CD4-positive, alpha-beta T cell treated with Interleukin-6 at 100 ng/mL for 8 hours (primary cell): ENCODE data around the gene ARSJ.

Experiments used
- DNase-seq: peaks from one replicate; pipeline ENCODE4 v3.0.0-alpha.2; 2020; ENCODE audit warnings: mixed read lengths, low spot score

Gene ARSJ

DNA sequence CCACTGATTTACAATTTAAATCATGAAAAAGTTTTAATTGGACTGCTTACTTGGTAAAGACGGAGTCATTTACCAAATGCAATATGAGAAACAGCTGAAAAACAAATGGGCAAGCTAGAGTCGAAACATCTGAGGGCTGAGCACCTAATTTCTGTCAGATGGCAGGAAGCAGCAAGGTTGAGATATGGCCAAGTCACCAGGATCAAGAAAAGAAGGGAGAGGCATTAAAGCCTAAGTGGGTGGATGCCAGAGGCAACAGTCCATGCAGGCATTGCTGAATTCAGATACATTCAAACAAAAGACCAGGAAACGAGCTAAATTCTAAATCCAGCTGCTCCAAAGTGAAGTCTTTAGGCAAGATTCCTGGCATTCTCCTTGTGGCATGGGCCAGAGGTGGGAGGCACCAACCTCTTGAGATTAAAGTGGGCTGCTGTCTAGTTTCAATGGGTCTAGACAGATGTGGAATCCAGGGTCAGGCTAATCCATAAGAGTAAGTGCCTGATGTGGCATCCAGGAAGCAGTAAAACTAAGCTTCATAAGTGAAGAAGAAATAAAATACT, 8.0 kb upstream of the ARSJ start:
- no peak for DNase-seq

DNA sequence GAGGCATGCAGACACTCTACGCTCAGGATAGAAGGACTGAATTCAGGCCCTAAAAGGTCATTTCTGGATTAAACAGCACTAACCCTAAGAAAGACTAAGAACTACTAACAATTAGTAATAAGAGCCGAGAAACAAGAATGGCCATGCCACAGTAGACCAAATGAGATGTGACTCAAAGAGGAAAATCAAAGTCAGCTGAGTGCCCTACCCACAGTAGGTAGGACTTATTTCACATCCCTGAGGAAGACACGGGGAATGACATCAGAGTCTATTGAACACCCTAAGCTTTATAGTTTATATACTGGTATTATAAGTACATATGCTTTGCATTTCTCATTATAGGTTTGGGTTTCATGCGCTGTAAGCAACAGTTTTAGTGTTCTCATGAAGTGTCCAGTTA, 2.7 kb upstream of the ARSJ start:
- DNase-seq, result no peak

DNA sequence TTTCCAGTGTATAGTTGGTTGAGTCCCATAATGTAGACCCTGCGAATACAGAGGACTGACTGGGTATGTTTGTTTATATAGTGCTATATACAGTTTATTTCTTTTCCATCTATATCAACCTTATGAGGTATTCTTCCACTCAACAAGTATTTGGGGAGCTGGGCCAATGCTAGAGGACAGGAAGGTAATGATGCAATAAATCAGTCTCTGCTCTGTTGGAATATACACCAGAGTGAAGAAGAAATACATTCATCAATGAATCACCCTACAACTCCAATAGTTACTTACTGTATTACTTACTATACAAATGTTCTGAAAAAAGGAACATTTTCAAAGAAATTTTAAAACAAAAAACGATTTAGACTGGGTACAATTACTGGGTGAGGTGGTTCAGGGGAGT, 2.1 kb upstream of the ARSJ start:
- DNase-seq, result no peak

DNA sequence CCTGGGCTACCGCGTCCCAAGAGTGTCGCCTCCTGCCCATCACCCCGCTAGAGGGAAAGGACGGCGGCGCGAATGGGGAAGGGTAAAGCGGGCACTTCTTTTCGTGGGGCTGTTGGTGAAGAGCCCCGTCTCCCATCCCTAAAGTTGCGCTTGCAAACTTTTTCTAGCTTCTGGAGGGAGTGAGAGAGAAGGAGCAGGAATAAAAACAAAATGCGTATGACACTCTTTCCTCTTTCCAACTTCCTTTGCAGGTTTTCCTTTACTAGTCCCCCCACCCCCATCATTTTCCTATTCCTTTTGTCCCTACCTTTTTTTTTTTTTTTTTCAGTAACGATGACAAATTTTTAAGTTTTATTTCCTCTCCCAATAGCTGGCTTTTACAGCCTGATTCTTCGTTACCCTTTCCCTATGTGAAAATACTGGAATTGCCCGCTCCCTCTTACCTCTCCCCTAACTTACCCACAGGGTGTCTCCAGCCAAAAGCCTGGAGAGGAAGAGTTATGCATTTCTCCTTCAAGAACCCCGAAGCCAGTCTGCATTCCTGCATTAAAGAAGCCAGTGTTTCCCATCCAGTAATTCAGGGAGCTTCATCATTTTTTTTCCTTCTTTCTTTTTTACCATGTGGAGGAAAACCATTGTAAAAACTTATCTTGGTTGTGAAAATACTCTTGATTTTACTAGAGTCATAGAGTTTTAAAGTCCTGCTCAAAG, 613 bp upstream of the ARSJ start:
- DNase-seq, result no peak

DNA sequence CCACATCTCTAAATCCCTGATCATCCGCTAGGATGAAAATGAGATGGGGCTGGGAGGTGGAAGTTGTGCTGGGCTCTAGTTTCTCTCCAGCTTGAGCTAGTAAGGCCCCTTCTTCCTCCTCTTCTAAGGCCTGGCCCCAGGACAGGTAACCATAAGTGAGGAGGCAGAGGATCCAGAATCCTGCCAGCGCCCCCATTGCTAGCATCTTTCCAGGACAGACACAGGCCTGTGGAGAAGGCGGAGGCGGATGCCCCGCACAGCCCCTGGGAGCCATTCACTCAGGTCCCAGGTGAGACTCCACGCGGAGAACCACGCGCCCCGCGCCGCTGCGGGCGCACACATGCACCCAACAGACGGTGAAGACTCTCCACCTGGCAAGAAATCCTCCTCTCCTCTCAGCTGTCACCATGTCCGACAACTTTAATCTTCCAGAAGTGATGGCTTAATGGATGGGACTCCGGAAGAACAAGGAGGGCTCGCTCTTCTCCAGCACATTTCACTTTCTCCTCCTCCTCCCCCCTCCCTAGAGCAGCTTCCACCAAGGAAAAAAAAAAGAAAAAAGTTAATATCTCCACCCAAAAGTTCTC, 793 bp downstream of the ARSJ start:
- DNase-seq, result no peak

DNA sequence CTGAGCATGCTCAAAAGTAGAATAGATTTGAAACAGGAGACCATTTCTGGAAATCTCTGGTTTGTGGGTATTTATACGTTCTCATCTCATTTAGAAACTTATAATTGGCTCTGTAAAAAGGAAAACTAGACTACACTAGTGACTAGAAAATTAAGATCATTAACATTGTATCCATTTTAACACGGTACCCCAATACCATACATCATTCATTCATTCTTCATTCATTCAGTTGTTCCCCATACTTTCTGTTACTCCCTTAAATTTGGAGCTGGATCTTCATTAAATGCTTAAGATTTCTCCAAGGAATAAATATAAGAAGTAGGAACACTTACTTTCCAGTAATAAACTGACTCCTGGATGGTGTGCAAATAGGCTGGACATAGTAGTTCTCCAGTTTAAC, 1.3 kb downstream of the ARSJ start:
- no peak for DNase-seq

DNA sequence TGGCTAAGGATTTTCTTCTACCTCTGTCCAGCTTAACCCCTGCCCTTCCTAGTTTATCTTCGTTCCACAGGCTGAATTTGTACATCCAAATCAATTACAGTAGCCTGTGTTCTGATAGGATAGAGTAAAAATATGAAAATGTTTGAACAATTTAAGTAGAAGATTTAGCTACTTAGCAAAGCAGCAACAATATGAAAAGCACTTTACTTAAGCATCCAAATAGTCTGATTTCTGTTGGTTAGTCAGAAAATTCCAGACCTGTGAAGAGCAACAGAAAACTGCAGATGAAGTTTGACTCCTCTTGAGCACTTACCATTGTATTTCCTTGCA, 2.0 kb downstream of the ARSJ start:
- DNase-seq, result no peak

DNA sequence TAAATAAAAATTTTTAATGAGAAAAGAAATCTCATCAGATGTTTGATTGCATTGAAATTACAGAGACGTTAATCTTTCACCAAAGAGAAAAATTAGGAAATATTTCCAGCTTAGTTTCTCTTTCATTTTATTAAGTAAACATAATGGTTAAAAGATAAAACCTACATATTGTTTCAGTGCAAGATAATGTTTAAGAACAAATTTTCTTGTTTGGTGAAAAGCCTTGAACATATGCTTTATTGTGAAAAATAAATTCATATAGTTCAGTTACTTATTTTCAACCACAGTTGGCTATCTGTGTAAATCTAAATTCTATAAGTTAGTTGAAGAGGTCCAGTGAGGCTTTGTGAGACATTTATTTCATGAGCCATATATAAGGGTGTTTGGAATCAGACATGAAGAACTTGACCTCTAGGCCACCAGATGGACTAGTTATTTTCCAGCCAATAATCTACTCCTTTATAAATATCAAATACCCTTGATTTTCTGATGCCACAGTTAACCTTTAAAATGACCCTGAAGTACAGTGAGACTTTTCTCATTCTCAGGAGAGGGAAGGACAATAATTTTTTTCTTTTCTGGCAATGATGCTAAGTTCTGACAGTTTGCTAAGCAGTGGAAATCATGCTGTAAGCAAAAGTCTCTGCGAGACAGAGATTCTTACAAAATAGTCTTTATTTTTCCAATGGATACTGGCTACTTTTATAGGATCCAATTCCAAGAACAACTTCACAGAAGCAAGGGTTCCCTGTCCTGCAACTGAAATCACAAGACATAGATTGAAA, 2.5 kb downstream of the ARSJ start:
- DNase-seq, result no peak

DNA sequence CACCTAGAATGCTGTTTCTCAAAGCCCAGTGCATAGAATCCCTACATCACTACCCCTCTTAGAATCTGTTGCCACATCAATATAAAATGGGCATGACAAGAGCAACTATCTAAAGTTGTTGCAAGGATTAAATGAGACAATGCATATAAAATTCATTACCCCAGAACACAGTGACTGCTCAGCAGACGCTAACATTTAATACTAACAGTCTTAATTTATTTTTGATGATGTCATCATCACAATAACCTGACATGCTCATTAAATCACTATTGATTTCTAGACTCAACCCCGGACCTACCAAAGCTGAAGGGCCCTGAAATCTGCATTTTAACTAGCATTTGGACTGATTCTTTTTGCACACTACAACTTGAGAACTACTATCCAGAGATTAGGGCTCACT, 3.9 kb downstream of the ARSJ start:
- no peak for DNase-seq

DNA sequence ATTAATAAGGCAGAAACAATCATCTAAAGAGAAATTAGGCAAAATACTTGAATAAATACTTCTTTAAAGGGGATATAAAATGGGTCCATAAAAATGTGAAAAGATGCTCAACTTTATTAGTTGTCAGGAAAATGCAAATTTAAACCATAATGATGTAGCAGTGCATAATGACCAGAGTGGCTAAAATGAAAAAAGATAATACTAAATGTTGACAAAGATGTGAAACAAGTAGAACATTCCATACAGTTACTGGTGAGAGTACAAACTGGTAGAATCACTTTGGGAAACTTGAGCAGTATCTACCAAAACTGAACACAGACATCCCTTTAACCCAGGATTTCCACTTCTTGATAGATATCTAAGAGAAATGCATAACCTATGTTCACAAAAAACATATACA, 5.0 kb downstream of the ARSJ start:
- DNase-seq, result no peak

DNA sequence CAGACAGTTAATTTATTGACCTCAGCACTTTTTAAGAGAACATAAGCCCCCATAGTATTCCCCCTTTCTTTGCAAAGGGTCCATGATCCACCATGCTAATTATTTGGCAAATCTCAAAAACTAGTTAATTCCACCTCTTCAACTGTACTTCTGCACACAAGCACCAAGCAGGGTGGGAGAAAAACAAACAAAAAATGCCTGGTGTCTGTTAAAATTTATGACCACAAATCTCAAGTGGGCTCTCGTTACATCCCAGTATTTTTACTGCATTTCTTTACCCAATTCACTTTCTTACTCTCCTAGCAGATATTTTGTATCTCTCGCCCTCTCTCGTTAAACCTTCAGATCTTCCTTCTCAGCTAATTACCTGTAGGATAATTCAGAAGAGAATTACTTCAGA, 6.1 kb downstream of the ARSJ start:
- no peak for DNase-seq

DNA sequence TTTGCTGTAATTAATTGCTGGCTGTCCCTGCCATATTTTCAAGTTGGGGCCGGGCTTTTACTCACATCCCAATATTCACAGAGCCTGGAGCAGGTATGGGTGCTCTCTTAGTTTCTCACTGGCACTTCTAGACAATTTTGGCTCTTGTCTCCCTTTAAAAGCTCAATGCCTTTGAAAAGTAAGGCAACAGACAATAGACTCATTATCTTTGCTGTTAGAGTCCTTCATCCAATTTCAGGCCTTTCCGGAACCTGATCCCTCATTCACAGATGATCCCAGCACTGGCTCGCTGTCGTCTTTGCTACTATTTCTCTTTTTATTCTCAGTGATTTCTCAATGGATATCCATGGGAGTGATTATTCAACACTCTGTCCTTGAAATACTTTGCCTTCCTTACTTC, 6.7 kb downstream of the ARSJ start:
- DNase-seq, result no peak

DNA sequence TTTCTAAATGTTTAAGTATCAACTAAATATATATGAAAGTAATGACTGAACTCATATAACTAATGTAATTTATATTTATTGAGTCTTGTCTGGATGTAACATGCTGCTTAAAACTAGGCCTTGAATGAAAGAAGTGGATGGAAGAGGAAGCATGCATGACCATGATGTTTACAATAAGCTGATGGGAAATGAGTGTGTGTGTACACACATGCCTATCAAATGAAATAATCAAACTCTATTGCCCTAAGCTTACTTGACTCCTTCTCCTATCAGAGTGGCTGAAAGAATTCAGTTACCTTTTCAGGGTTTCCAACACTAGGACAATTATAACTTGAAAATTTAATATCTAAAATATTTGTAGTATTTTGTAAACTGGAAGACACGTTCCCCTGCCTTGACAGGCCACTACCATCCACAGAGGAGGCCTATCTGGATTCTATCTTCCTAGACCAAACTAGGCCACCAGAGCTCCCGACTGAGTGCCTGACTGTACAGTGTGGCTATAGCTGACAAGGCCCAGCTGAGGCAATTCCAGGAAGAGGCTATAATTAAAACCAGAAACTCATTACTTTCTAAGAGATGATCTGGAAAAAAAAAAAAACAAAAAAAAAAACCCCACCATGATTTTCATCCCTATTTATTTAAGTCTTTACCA, 7.6 kb downstream of the ARSJ start:
- no peak for DNase-seq

DNA sequence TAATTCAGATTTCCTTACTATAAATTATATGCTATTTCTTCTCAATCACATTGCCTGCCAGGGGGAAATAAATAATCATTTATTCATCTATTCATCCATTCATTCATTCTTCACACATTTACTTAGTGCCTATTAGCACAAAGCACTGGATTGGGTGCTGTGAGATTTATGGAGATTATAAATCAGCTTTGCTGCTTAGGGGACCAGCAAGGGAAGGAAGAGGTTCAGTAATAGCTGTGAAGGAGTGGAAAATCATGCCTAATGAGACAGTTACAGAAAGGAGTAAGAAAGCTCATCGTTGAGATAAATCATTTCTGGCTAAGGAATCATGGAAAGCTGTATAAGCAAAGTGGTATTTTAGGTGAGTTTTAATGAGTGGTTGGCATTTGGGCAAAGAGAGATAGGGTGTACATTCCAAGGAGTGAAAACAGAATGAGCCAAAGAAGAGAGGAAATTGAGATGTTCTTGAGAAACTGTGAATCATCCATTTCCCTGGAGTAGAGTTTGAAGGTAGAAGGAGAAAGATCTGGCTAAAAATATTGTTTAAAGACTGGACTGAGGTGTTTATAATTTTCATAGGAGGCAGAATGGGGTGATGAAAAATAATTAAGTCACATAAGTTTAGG, 9.6 kb downstream of the ARSJ start:
- no peak for DNase-seq

DNA sequence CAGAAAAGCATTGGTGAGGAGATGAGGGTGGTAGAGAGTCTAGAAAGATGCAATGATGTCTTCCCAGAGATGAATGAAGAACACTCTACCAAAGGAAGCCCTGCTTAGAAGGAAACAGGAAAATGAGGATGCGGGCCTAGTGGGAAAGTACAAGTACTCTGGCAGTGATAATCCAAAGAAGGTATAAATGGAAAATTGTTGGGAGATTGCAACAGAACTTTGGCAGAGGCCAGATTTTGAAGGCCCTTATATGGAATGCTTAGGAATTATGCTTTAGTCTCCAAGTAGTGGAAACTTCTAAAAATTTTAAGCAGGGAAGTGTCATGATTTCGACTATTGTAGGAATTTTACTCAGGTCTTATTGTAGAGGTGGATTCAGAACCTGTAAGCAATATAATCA, 11.0 kb downstream of the ARSJ start:
- no peak for DNase-seq

DNA sequence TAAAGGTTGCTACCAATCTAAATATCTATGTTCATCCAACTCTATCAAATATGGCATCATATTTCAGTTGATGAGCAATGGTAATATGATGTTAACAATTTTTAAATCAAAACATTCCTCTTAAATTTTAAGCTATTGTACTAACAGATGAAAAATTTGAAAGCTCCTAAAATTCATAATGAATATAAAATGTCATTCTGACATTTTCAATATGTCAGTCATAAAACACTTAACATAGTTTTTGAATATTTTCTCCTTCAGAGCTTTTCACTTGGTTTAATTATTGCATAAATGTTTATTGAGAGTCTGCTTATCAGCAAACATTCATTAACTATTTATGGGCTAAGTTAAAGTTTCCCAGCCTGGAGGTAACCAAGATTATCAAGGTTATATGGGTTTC, 11.8 kb downstream of the ARSJ start:
- DNase-seq, result no peak

DNA sequence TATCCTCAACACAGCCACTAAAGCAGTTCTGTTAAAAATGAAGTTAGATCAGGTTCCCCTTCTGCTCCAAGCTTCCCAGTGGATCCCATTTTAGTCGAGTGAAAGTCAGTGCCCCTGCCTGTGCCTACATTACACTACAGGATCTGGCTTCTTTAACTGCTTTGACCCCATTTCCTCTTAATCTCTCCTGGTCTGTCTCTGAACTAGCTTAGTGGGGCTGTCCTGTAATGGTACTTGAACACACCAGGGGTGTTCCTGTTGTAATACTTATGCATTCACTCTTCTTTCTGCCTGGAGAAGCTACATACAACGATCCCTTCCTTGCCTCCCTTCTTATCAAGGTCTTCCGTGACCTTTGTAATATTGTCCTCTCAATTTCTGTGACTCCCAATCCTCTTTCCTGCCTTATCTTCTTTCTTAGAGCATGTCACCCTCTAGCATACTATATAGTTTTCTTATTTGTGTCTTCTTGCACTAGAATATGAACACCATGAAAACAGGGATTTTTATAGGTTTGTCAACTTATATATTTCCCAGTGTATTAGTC, 16.7 kb downstream of the ARSJ start:
- DNase-seq, result no peak

DNA sequence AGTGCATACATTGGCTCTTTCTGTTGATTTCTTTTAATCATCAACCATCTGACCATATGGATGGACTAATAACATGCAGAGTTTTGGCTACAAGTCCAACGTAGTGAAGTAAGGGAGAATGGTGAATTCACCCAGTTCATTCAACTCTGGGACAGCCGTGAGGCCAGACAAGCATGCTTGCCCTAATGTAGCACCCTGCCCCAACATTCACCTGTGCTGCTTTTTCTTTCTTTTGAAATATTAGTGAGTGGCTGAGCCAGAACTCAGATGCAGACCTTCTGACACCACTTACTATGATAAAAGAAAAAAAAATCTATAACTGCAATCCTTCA, 17.5 kb downstream of the ARSJ start:
- no peak for DNase-seq

DNA sequence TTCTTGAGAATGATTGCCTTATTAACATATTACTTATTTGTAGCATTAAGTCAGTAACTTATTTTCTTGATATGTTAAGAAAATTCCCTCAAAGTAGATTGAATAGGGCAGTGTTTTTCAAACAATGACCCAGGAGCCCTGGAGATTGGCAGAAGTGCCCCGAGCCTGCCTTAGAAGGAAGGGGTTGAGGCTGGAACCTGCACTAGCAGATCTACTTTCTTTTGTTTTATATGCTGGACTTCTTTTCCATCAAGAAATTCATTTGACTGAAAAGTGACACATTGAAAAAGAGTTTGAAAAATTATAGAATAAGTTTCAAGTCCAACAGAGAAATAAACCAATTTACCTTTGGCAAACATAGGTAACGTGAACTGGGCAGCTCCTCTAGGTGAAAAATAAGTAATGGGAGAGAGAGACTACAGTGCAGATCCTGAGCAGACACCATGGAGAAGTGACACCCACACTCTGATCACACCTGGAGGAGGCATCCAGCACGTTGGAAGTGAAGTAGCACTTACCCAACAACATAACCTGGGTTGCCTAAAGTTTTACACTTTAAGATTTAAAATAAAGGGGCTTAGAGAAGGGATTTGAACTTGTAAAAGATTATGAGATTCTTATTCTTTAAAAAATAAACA, 18.6 kb downstream of the ARSJ start:
- no peak for DNase-seq

DNA sequence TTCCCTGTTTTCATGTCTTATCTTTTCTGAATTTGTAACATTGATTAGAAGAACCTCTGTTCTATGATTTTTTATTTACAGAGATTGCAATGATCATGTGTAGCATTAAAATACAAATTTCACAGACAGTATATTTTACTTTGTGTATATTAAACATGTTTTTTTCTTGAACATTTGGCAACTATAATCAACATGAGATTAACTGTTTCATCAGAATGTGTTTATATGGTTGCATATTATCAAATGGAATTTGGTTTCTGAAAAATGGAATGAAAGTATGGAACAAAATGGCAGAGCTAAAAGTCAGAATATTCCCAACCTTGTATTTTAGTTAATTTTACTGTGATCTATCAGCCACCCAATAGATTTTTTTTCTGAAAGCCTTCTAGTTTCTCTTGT, 19.9 kb downstream of the ARSJ start:
- DNase-seq, result no peak

DNA sequence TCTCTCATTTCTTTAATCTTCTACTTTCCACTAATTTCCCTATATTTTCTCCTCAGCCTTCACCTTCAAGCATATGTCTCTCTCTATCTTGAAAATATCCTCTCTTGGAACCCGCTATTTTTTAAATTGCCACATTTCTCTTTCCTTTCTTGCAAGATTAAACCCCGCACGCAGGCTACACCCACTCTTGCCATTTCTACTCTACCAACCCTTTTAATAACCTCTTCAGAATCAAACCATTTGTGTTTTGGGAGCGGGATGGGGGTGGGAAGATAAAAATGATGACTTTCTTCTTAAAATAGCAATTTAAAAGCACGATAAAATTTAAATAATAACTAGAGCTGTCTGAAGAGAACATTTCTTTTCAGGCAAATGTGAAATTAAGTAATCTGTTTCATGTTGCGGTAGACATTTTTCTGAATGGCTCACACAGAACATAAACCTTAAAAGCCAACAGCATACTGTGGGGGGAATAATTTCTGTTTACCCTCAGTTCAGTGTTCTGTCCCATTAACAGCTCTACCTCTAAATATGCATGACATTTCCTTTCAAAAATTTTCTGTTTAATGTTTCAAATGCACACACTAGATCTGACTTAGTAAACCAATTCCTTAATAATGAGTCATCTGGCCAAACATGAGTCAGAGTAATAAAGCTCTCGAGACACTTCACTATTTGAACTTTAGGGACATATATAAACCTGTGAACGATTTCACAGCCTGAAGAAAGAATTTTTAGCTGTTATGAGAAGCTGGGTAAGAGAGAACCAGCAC, 20.5 kb downstream of the ARSJ start:
- no peak for DNase-seq
